Ishikawa (cell line): ENCODE results near the gene PHF21A.

ENCODE experiments used
- CEBPB ChIP-seq: IDR thresholded peaks from 2 replicates; pipeline ENCODE4 v1.6.1; 2012
- EP300 ChIP-seq: IDR thresholded peaks from 2 replicates; pipeline ENCODE4 v1.6.1; 2012; ENCODE audit warnings: borderline replicate concordance
- NFIC ChIP-seq: IDR thresholded peaks from 2 replicates; pipeline ENCODE4 v1.6.1; 2012
- RAD21 ChIP-seq: IDR thresholded peaks from 2 replicates; pipeline ENCODE4 v1.6.1; 2012; ENCODE audit warnings: low read depth
- TAF1 ChIP-seq: IDR thresholded peaks from 2 replicates; pipeline ENCODE4 v1.6.1; 2012; ENCODE audit warnings: low read depth, mild to moderate bottlenecking
- TEAD4 ChIP-seq: IDR thresholded peaks from 2 replicates; pipeline ENCODE4 v1.6.1; 2012
- YY1 ChIP-seq: IDR thresholded peaks from 2 replicates; pipeline ENCODE4 v1.6.1; 2012; ENCODE audit warnings: low read depth
- ZBTB7A ChIP-seq: IDR thresholded peaks from 2 replicates; pipeline ENCODE4 v1.6.1; 2012; ENCODE audit warnings: low read depth
- TF ChIP-seq, protein P1 (sequence below): IDR thresholded peaks from 2 replicates; pipeline ENCODE4 v1.6.1; 2012

GRCh38 chr11:45924927-45925326, 196.3 kb downstream of the PHF21A start:
- TF ChIP-seq EP300 (no peak), TEAD4 (no peak), YY1 (no peak), TAF1 (no peak), ZBTB7A (no peak), CEBPB (no peak), NFIC (no peak), RAD21 (no peak)
- TF ChIP-seq, protein P1, sequence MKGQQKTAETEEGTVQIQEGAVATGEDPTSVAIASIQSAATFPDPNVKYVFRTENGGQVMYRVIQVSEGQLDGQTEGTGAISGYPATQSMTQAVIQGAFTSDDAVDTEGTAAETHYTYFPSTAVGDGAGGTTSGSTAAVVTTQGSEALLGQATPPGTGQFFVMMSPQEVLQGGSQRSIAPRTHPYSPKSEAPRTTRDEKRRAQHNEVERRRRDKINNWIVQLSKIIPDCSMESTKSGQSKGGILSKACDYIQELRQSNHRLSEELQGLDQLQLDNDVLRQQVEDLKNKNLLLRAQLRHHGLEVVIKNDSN: no peak
